HUES48 (cell line): Measurements from ENCODE around the gene PHLDB3.

ENCODE experiments used
- H3K27ac ChIP-seq: one replicate; pipeline ENCODE4 v1.7.0; 2013; ENCODE audit warnings: low read depth, low read length, inconsistent platforms
- H3K27me3 ChIP-seq: 2 replicates; pipeline ENCODE4 v1.6.1; 2013; ENCODE audit warnings: mild to moderate bottlenecking, low read length; ENCODE audit not compliant: control insufficient read depth, insufficient read depth
- H3K36me3 ChIP-seq: 2 replicates; pipeline ENCODE4 v1.6.1; 2013; ENCODE audit warnings: low read length; ENCODE audit not compliant: control insufficient read depth, insufficient read depth
- H3K4me1 ChIP-seq: 2 replicates; pipeline ENCODE4 v1.6.1; 2013; ENCODE audit warnings: mild to moderate bottlenecking, low read length; ENCODE audit not compliant: control insufficient read depth, insufficient read depth
- H3K4me3 ChIP-seq: 2 replicates; pipeline ENCODE4 v1.5.1; 2013; ENCODE audit warnings: mild to moderate bottlenecking, low read depth, low read length
- H3K9ac ChIP-seq: 2 replicates; pipeline ENCODE4 v1.6.1; 2013; ENCODE audit warnings: mild to moderate bottlenecking, low read depth, low read length, moderate library complexity
- H3K9me3 ChIP-seq: 2 replicates; pipeline ENCODE4 v1.6.1; 2013; ENCODE audit warnings: low read length; ENCODE audit not compliant: control insufficient read depth, insufficient read depth

PHLDB3 gene

DNA sequence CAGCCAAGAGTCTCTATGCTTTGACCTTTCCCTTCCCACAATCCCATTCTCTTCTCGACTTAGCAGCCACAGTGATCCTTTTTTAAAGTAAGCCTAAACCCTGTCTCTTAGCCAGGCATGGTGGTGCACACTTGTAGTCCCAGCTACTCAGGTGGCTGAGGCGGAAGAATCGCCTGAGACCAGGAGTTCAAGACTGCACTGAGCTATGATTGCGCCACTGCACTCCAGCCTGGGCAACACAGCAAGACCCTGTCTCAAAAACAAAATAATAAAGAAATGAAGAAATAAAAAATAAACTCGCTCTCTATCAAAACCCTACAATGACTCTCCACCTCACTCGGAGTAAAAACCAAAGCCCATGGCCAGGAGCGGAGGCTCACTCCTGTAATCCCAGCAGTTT, 75.2 kb downstream of the PHLDB3 start:
- Histone ChIP-seq H3K4me3 (no peak overlapping the region), H3K36me3 (no peaks in the 10 kb centered on the region), H3K4me1 (no peaks in the 10 kb centered on the region), H3K9ac (no peak overlapping the region), H3K27ac (no peak overlapping the region), H3K9me3 (no peaks in the 10 kb centered on the region), H3K27me3 (no peaks in the 10 kb centered on the region)

DNA sequence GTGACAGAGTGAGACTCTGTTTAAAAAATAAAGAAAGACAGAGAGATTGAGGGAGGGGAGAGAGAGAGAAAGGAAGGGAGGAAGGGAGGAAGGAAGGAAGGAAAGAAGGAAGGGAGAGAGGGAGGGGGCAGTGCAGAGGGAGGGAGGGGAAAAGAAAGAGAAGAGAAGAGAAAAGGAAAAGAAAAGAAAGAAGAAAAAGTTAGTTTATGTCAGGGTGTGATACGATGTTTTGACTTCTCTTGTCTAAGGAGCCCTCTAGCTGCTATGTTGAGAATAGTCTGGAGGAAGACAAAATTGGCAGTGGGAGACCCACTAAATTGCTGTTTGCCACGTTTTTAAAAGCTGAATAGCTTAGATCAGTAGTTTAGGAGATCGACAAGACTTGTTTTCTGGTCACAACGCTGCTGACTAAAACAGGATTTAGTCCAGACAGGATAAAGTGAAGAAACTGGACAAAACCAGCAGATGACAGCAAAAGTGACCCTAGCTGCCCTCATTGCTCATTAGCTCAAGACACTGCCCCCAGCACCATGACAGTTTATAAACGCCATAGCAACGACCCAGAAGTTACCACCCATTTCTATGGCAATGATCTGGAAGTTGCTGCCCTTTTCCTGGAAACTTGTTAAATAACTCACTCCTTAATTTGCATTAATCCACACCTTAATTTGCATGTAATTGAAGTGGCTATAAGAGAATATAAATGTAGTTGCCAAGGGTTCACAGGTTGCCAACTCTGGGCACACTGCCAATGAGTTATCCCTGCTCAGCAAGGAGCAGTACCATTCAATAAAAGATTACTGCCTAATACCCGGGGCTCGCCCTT, 78.8 kb downstream of the PHLDB3 start:
- H3K4me3 ChIP-seq, result no peak overlapping the region
- H3K27ac ChIP-seq, result no peak overlapping the region
- H3K9ac ChIP-seq, result no peak overlapping the region
- no peaks in the 10 kb centered on the region for H3K36me3 ChIP-seq
- 0 out of 2 replicates have a peak, but pooled peaks cover under 1% of the 10 kb centered on the region for H3K4me1 ChIP-seq
- no peaks in the 10 kb centered on the region for H3K27me3 ChIP-seq
- no peaks in the 10 kb centered on the region for H3K9me3 ChIP-seq
